Hematopoietic multipotent progenitor cell treated with erythropoietin and hydrocortisone succinate and interleukin-3 and kit ligand, for 6 days (in vitro differentiated cells): ENCODE measurements around the gene DTNB.
"Not testable (repeated sequence)": the region's sequence is repeated elsewhere in the genome, so short reads cannot be mapped to it uniquely, and the experiment has no call there.

ENCODE experiments used
- DNase-seq: peaks from one replicate; pipeline ENCODE4 v3.0.0-alpha.2; 2015

Gene DTNB

GRCh38 chr2:25586726-25587144 is 86.6 kb downstream of the DTNB start:
- no peak for DNase-seq

- DNase-seq = no peak
Measured at GRCh38 chr2:25585189-25585588, 88.2 kb downstream of the DTNB start.

DNA sequence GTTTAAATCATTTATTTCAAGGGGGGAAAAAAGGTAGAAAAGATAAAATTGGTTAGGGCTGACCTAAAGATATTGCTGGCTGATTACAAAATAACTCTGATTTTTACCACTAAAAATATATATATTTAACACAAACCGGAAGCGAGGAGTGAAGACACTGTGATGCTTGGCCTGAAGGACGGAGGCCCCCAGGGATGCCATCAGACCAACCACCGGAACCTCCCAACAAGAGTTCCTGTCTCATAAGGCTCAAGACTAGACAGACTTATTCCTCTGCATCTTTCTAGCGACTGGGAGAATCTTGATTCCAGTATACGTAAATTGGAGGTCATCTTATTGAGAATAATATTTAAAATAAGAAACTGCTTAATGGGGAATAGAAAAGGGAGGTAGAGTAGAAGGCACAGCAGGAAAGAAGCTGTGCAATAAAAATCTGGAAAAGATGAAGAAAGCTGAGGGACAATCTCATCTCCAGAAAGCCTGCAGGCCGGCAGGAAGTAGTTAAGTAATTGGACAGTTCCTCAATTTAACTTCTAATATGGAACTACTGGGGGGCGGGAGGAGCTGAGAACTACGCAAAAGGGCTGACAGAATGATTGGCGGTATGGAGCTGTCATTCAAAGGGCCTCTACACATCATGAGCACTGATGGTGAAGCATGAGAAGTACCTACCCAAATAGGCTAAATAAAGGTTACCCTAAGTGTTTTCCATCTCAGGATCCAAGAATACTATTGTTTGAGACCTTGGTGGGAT is 91.1 kb downstream of the DTNB start:
- peak; percentile 23 for DNase-seq

DNA sequence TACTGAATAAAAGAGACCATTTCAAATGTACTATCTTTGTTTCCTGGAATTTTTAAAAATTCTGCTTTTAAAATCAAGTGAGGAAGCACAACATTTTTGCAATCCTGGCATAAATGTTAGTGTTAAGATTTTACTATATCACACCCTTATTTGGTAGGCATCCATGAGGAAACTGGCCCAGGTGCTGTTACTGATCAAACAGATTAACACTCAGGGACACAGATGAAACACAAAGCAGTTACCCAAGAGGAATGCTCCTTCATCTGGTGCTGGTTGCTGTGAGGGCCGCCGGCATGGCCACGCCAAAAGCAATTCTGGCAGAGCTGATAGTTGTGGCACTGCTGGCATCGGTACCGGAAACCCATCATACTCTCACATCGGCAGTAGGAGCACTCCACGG is 96.8 kb downstream of the DTNB start:
- DNase-seq = no peak

DNA sequence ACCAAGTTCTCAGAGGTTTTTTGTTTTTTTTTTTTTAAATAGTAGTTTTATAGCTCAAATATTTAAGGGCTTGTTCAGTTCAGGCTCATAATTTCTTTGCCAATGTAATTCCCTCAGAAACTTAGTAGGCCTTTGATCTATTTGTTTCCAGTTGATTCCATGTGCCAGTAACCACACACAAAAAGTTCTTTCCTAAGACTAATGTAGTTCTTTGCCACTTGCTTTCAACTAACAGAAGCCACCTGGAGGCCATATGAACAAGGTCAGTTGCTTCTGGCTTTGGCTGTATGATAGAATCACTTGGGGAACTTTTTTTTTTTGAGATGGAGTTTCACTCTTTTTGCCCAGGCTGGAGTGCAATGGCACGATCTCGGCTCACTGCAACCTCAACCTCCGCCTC is 100.7 kb downstream of the DTNB start:
- no peak for DNase-seq

DNA sequence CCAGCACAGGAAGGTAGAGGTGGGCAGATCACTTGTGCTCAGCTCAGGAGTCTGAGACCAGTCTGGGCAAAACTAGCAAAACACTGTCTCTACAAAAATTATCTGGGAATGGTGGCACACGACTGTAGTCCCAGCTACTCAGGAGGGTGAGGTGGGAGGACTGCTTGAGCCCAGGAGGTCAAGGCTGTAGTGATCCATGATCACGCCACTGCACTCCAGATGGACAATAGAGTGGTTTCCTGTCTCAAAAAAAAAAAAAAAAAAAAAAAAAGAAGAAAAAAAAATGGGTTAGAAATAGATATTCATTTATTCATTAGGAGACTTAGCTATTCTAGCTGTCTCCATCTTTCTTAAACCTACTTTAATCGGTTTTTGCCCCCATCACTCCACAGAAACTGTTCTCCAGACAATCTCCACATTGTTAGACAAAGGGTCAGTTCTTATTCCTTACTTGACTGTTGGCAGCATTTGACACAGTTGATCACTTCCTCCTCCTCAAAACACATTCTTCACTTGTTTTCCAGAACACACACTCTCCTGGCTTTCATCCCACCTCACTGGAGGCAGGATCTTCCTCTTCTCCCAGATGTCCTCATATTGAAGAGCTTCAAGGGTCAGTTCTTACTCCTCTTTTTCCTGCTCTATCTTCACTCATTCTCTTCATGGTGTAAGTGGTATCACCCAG is 103.1 kb downstream of the DTNB start:
- no peak for DNase-seq

GRCh38 chr2:25567406-25567805 is 106.0 kb downstream of the DTNB start:
- DNase-seq = peak; percentile 84

GRCh38 chr2:25566694-25567093 is 106.7 kb downstream of the DTNB start:
- DNase-seq = peak; percentile 82

- no peak for DNase-seq
Measured at GRCh38 chr2:25566094-25566493, 107.3 kb downstream of the DTNB start.

- DNase-seq = no peak
Measured at GRCh38 chr2:25561136-25561850, 112.1 kb downstream of the DTNB start.

DNA sequence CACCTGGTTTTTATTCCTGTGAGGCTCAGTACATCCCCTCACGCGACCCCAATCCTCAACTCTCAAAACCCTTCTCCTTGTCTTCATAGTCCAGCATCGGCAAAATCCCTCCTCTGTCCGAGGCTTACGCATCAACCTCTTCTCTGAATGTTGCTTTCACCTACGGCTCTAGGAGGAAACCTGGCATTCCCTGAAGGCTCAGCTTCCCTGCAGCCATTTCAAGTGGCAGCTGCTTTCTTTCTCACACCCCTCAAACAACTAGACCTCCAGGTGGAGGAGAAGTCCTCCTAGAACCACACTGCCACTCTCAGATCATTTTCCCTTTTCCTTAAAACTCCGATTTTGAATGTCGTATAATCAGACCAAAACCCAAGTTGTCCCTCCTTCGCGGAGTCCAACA is 114.2 kb downstream of the DTNB start:
- no peak for DNase-seq

DNA sequence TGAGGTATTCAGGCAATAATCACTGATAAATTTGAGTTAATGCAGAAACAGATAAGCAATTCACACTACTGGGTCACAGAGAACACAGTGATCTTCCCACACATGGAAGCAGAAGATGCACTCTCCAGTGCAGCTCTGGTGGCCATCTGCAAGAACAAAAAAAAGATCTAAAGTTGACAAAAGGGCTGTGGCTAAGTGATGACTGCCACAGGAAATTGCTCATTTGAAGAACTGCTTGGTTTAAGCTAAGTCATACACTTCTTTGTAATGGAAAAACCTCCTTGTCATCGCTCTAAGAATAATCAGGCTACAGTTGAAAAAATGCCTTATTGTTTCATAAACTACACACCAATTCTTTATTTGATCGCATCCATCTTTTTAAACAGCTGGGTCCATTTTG is 115.1 kb downstream of the DTNB start:
- DNase-seq = peak; percentile 84

GRCh38 chr2:25557179-25558036 is 116.0 kb downstream of the DTNB start:
- DNase-seq = no peak

- DNase-seq = no peak
Measured at GRCh38 chr2:25552318-25552717, 121.1 kb downstream of the DTNB start.

- peak; percentile 14 for DNase-seq
Measured at GRCh38 chr2:25551316-25551715, 122.1 kb downstream of the DTNB start.

DNA sequence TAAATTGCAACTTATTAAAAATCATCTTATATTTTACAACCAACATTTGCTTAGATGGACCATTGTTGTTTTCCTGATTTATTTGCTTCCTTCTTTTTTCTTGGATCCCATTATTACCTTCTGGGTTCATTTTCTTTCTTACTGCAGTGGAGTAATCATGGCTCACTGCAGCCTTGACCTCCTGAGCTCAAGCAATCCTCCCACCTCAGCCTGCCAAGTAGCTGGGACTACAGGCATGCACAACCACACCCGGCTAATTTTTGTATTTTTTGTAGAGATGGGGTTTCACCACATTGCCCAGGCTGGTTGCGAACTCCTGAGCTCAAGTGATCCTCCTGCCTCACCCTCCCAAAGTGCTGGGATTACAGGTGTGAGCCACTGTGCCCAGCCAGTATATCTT is 123.8 kb downstream of the DTNB start:
- DNase-seq = not testable (repeated sequence)

- peak; percentile 51 for DNase-seq
Measured at GRCh38 chr2:25548601-25549000, 124.8 kb downstream of the DTNB start.

- DNase-seq = no peak
Measured at GRCh38 chr2:25546852-25547251, 126.5 kb downstream of the DTNB start.

DNA sequence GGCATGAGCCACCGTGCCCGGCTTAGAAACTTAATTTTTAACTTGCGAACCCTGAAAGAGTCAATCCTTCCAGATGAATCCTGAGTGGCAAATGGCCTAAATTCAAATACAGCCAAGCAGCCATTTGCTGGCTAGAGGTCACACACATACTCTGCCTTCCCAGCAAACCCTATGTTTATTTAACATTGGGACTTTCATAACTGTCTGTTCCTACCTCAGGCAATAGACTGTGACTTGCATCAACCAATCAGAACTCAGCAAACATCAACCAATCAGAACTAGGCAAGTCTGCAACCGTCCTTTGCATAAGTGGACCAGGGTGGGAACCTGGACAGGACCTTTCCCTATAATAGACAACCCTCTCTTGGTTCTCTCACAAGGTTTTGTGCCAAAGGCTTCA is 127.5 kb downstream of the DTNB start:
- no peak for DNase-seq

DNA sequence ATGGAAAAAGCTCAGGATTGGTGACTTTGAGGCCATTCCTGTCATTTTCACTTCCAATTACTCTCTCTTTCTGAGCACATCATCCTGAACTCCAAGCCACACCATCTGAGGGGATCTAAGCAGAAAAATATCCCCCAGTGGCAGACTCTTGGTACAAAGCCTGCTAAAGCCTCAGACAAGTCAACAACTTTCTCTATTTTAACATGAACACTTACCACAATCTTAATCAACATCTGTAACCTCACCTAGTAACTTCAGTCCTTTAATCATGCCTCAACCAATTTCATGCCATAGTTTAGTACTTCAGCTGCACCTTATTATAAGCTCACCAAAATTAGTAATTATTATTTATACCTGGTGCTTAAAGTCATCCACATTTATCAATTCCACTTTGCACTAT is 128.9 kb downstream of the DTNB start:
- no peak for DNase-seq

GRCh38 chr2:25543939-25544338 is 129.4 kb downstream of the DTNB start:
- DNase-seq = no peak

GRCh38 chr2:25541378-25541777 is 132.0 kb downstream of the DTNB start:
- DNase-seq = no peak

DNA sequence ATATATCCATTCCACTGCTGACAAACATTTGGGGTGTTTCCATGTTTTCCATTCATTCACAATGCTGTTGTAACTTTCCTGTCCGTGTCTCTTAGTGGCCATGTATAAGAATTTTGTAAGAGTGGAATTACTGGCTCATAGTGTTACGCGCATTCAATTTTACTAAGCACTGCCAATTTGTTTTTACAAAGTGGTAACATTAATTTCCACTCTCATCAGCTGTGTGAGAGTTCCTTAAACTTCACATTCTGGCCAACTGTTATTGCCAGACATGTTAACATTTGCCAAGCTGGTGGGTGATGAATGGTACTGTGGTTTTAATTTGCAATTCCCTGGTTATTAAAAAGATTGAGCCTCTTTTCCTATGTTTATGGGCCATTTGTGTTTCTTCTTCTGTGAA is 134.2 kb downstream of the DTNB start:
- DNase-seq = no peak
